HepG2 (cell line): ENCODE measurements around the gene PRKCD. TPM values are rescaled to one million over a fixed set of nuclear protein-coding genes. Genes with fewer than 3 reads are reported as not detected.
A peak's percentile ranks its signal among the peaks of the same experiment; 100 is the strongest.

Experiments
- FIP1L1 ChIP-seq: fragments of 200-400 bp; formaldehyde crosslinking; IDR thresholded peaks from 2 replicates; pipeline ENCODE4 v1.6.1; 2018; ENCODE audit warnings: low read depth, mild to moderate bottlenecking, low read length, moderate library complexity, borderline replicate concordance; ENCODE audit not compliant: insufficient read depth
- IKZF4 ChIP-seq: sonication (generic); formaldehyde crosslinking; IDR thresholded peaks from 2 replicates; pipeline ENCODE4 v1.5.1; 2020; ENCODE audit warnings: borderline replicate concordance, mild to moderate bottlenecking, low read depth, missing genetic modification reagents; ENCODE audit errors: not compliant biosample characterization
- MED8 ChIP-seq: sonication (generic); formaldehyde crosslinking; IDR thresholded peaks from 2 replicates; pipeline ENCODE4 v1.8.1; 2023; ENCODE audit warnings: mild to moderate bottlenecking, missing genetic modification reagents; ENCODE audit not compliant: insufficient replicate concordance
- NFKB2 ChIP-seq: sonication (generic); formaldehyde crosslinking; IDR thresholded peaks from 2 replicates; pipeline ENCODE4 v1.4.0; 2020; ENCODE audit warnings: missing genetic modification reagents, borderline replicate concordance
- RORA ChIP-seq: sonication (generic); formaldehyde crosslinking; IDR thresholded peaks from 2 replicates; pipeline ENCODE4 v1.5.0; 2020; ENCODE audit warnings: mild to moderate bottlenecking, missing genetic modification reagents, moderate library complexity
- SRSF9 ChIP-seq: fragments of 200-400 bp; formaldehyde crosslinking; IDR thresholded peaks from 2 replicates; pipeline ENCODE4 v1.6.1; 2018; ENCODE audit warnings: borderline replicate concordance, mild to moderate bottlenecking, low read depth, low read length; ENCODE audit not compliant: insufficient read depth, poor library complexity, severe bottlenecking
- ZNF260 ChIP-seq: sonication (generic); formaldehyde crosslinking; IDR thresholded peaks from 2 replicates; pipeline ENCODE4 v1.4.0; 2020; ENCODE audit warnings: missing genetic modification reagents, low read depth, mild to moderate bottlenecking, borderline replicate concordance
- ZNF274 ChIP-seq: sonication (generic); formaldehyde crosslinking; IDR thresholded peaks from 2 replicates; pipeline ENCODE4 v1.5.1; 2020; ENCODE audit warnings: mild to moderate bottlenecking, missing genetic modification reagents
- ZNF382 ChIP-seq: sonication (generic); formaldehyde crosslinking; IDR thresholded peaks from 2 replicates; pipeline ENCODE4 v1.5.0; 2020; ENCODE audit warnings: missing genetic modification reagents, mild to moderate bottlenecking, borderline replicate concordance
- ZNF510 ChIP-seq: sonication (generic); formaldehyde crosslinking; IDR thresholded peaks from 2 replicates; pipeline ENCODE4 v1.4.0; 2020; ENCODE audit warnings: low read depth, mild to moderate bottlenecking, missing genetic modification reagents
- ZNF768 ChIP-seq: sonication (generic); formaldehyde crosslinking; IDR thresholded peaks from 2 replicates; pipeline ENCODE4 v1.4.0; 2020; ENCODE audit warnings: missing genetic modification reagents
- ZNF772 ChIP-seq: sonication (generic); formaldehyde crosslinking; IDR thresholded peaks from 2 replicates; pipeline ENCODE4 v1.5.0; 2020; ENCODE audit warnings: mild to moderate bottlenecking, missing genetic modification reagents
- ZSCAN25 ChIP-seq: sonication (generic); formaldehyde crosslinking; IDR thresholded peaks from 2 replicates; pipeline ENCODE4 v1.8.0; 2022; ENCODE audit warnings: mild to moderate bottlenecking, missing genetic modification reagents
- polyA plus RNA-seq, 8 experiments: library from polyadenylated mRNA; depleted of rRNA in 3 of 8; stranded (reverse) in 7 of 8; unstranded in 1 of 8; fragments of >200 nt; fragmentation: Illumina TruSeq in 4 of 8; extraction: Trizol in 4 of 8; gene quantifications; 2 replicates each; pipeline versions ENCODE4 v1.2.1 to v1.2.3, GENCODE V29; 2011 to 2016; ENCODE audit warnings: low read depth in 4 of 8, missing spikeins in 1 of 8, mixed read lengths in 1 of 8; ENCODE audit not compliant: insufficient read depth in 1 of 8
- total RNA-seq, 5 experiments: library from RNA; depleted of rRNA; stranded (reverse); fragments of >200 nt; fragmentation: Illumina TruSeq; extraction: Trizol; gene quantifications; 2 replicates each; pipeline ENCODE4 v1.2.3, GENCODE V29; 2016; ENCODE audit warnings: low read depth in 1 of 5
- TF ChIP-seq, protein P1 (sequence below): sonication (generic); formaldehyde crosslinking; IDR thresholded peaks from 2 replicates; pipeline ENCODE4 v1.8.0; 2022; ENCODE audit warnings: missing genetic modification reagents, mild to moderate bottlenecking, moderate library complexity, borderline replicate concordance
- TF ChIP-seq, protein P2 (sequence below): sonication (generic); formaldehyde crosslinking; IDR thresholded peaks from 2 replicates; pipeline ENCODE4 v1.4.0; 2020; ENCODE audit warnings: mild to moderate bottlenecking, missing genetic modification reagents, borderline replicate concordance
- TF ChIP-seq, protein P3 (sequence below): sonication (generic); IDR thresholded peaks from 2 replicates; pipeline ENCODE4 v1.6.1; 2016; ENCODE audit warnings: low read depth, borderline replicate concordance

The PRKCD gene
- total and polyA plus RNA-seq, 2 of the 13 experiments (the other 11 are each of a cell fraction or from before 2014, with no cell fraction given), result 1.6 to 40.7 TPM

DNA sequence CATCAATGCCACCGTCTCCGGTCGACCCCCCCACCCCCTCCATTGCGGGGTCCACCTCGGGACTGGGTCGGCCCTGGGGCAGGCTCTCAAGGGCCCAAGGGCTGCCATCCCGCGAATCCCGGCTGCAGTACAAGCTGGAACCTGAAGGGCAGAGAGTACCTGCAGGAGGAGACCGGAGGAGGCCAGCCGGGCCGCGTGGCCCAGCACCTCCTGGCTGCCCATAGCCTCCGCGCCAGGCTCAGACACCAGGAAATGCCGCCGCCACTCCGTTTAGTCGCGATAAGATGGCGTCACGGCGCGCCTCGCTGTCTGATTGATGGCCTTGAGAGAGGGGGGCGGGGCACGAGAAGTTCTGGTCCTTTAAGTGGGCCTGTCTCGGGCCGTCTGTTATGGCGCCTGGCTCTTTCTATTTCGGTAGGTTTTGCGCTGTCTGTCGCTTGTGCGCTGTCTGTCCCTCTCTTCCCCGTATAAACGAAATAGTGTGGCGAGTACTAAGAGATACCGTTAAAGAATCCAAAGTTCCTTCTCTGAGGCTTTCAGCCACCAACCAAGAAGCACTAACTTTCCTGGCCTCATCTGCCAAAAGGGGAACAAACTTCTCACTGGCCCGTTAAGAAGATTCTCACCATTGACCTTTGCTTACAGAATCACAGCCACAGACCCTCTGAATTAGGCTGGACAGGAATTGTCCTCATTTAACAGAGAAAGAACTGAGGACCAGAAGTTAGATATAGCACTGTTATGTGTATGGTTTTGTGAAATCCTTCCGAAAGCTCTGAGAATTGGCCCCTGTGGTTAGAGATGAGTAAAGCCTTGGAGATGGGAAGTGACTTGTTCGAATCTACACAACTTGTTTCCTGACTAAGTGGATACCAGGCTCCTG lies 30.6 kb upstream of the PRKCD start, which contains the start of gene RFT1 (continued):
- TF ChIP-seq, protein P1, sequence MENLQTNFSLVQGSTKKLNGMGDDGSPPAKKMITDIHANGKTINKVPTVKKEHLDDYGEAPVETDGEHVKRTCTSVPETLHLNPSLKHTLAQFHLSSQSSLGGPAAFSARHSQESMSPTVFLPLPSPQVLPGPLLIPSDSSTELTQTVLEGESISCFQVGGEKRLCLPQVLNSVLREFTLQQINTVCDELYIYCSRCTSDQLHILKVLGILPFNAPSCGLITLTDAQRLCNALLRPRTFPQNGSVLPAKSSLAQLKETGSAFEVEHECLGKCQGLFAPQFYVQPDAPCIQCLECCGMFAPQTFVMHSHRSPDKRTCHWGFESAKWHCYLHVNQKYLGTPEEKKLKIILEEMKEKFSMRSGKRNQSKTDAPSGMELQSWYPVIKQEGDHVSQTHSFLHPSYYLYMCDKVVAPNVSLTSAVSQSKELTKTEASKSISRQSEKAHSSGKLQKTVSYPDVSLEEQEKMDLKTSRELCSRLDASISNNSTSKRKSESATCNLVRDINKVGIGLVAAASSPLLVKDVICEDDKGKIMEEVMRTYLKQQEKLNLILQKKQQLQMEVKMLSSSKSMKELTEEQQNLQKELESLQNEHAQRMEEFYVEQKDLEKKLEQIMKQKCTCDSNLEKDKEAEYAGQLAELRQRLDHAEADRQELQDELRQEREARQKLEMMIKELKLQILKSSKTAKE (CRISPR knock-in tag), result peak; percentile 75; the same call in 1 of the 2 replicates
- peak; percentile 72 for TF ChIP-seq IKZF4 (CRISPR knock-in tag)
- TF ChIP-seq FIP1L1, result no peak
- peak; percentile 77; the same call in 1 of the 2 replicates for TF ChIP-seq ZNF768
- peak; percentile 61 for TF ChIP-seq ZNF274 (CRISPR knock-in tag)
- TF ChIP-seq ZNF510, result peak; percentile 48; the same call in 1 of the 2 replicates
- TF ChIP-seq SRSF9, result no peak
- TF ChIP-seq ZNF260 (CRISPR knock-in tag), result no peak
- TF ChIP-seq, protein P2, sequence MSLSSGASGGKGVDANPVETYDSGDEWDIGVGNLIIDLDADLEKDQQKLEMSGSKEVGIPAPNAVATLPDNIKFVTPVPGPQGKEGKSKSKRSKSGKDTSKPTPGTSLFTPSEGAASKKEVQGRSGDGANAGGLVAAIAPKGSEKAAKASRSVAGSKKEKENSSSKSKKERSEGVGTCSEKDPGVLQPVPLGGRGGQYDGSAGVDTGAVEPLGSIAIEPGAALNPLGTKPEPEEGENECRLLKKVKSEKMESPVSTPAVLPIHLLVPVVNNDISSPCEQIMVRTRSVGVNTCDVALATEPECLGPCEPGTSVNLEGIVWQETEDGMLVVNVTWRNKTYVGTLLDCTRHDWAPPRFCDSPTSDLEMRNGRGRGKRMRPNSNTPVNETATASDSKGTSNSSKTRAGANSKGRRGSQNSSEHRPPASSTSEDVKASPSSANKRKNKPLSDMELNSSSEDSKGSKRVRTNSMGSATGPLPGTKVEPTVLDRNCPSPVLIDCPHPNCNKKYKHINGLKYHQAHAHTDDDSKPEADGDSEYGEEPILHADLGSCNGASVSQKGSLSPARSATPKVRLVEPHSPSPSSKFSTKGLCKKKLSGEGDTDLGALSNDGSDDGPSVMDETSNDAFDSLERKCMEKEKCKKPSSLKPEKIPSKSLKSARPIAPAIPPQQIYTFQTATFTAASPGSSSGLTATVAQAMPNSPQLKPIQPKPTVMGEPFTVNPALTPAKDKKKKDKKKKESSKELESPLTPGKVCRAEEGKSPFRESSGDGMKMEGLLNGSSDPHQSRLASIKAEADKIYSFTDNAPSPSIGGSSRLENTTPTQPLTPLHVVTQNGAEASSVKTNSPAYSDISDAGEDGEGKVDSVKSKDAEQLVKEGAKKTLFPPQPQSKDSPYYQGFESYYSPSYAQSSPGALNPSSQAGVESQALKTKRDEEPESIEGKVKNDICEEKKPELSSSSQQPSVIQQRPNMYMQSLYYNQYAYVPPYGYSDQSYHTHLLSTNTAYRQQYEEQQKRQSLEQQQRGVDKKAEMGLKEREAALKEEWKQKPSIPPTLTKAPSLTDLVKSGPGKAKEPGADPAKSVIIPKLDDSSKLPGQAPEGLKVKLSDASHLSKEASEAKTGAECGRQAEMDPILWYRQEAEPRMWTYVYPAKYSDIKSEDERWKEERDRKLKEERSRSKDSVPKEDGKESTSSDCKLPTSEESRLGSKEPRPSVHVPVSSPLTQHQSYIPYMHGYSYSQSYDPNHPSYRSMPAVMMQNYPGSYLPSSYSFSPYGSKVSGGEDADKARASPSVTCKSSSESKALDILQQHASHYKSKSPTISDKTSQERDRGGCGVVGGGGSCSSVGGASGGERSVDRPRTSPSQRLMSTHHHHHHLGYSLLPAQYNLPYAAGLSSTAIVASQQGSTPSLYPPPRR (CRISPR knock-in tag), result peak; percentile 44; the same call in 1 of the 2 replicates
- TF ChIP-seq ZSCAN25, result no peak; the same call in 1 of the 2 replicates
- peak; percentile 53; the same call in 1 of the 2 replicates for TF ChIP-seq NFKB2 (CRISPR knock-in tag)
- TF ChIP-seq, protein P3, sequence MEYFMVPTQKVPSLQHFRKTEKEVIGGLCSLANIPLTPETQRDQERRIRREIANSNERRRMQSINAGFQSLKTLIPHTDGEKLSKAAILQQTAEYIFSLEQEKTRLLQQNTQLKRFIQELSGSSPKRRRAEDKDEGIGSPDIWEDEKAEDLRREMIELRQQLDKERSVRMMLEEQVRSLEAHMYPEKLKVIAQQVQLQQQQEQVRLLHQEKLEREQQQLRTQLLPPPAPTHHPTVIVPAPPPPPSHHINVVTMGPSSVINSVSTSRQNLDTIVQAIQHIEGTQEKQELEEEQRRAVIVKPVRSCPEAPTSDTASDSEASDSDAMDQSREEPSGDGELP, result peak; percentile 36; the same call in 1 of the 2 replicates
- TF ChIP-seq ZNF772 (CRISPR knock-in tag), result peak; percentile 79; the same call in 1 of the 2 replicates
- 0 out of 2 replicates have a peak, but pooled peaks have one; percentile 20 for TF ChIP-seq RORA (CRISPR knock-in tag)
- no peak for TF ChIP-seq ZNF382 (CRISPR knock-in tag)
- peak; percentile 76 for TF ChIP-seq MED8 (CRISPR knock-in tag)
